Esophagus (tissue), 2 donors: ENCODE measurements around the gene C2CD2. TPM values are rescaled to one million over a fixed set of nuclear protein-coding genes. Genes with fewer than 3 reads are reported as not detected.

Source experiments
- H3K27ac ChIP-seq, 2 donors: one replicate each; pipeline ENCODE4 v1.5.1; 2013; ENCODE audit warnings: low read depth in 2 of 2, mild to moderate bottlenecking in 2 of 2, inconsistent platforms in 1 of 2, low read length in 1 of 2, moderate library complexity in 1 of 2
- H3K27me3 ChIP-seq, 2 donors: one replicate each; pipeline ENCODE4 v1.6.1; 2013; ENCODE audit warnings: low read length in 2 of 2, control low read depth in 1 of 2, mild to moderate bottlenecking in 1 of 2; ENCODE audit not compliant: insufficient read depth in 2 of 2, control insufficient read depth in 1 of 2
- H3K36me3 ChIP-seq, 2 donors: one replicate each; pipeline ENCODE4 v1.6.1; 2013; ENCODE audit warnings: low read length in 1 of 2; ENCODE audit not compliant: control insufficient read depth in 2 of 2, insufficient read depth in 2 of 2
- H3K4me1 ChIP-seq, 2 donors: one replicate each; pipeline ENCODE4 v1.6.1; 2013; ENCODE audit warnings: low read length in 1 of 2; ENCODE audit not compliant: control insufficient read depth in 2 of 2, insufficient read depth in 2 of 2
- H3K4me3 ChIP-seq, 2 donors: one replicate each; pipeline ENCODE4 v1.5.1; 2013; ENCODE audit warnings: low read length in 2 of 2, mild to moderate bottlenecking in 2 of 2, low read depth in 1 of 2, moderate library complexity in 1 of 2
- H3K9me3 ChIP-seq, 2 donors: one replicate each; pipeline ENCODE4 v1.6.1; 2013; ENCODE audit warnings: mild to moderate bottlenecking in 2 of 2, low read depth in 1 of 2, low read length in 1 of 2, moderate library complexity in 1 of 2; ENCODE audit not compliant: control insufficient read depth in 2 of 2, insufficient read depth in 1 of 2
- WGBS, 2 donors: extraction: QIAGEN DNeasy Blood & Tissue Kit; methylation state at CpG; one replicate each; pipeline ENCODE4 v1.1.7; 2013; 5-methylcytosine and 5-hydroxymethylcytosine counted together
- polyA plus RNA-seq, 2 donors: library from polyadenylated mRNA; stranded (reverse); fragments of 200-250 nt; gene quantifications; one replicate each; pipeline ENCODE4 v1.2.3, GENCODE V29; 2013
- donor health status: healthy with polysubstance abuse.
- donor health status: Bipolar disorder and iron deficiency.

The C2CD2 gene
- polyA plus RNA-seq, 2 donors, result 7.9 to 11.0 TPM

GRCh38 chr21:41920476-41920875 lies 33.3 kb downstream of the C2CD2 start:
- 82 to 84% methylated on average over 5 of the region's 5 CpGs for WGBS, 2 donors
- no peak overlapping the region for H3K4me3 ChIP-seq
- H3K4me1 ChIP-seq, result peaks cover 0 to 3% of the 10 kb centered on the region in 2 donors
- no peak overlapping the region for H3K27ac ChIP-seq
- no peaks in the 10 kb centered on the region for H3K27me3 ChIP-seq
- H3K36me3 ChIP-seq, result peaks cover 18% of the 10 kb centered on the region in 2 donors
- no peaks in the 10 kb centered on the region for H3K9me3 ChIP-seq

GRCh38 chr21:41919666-41920398 lies 34.0 kb downstream of the C2CD2 start:
- H3K9me3 ChIP-seq, result no peaks in the 10 kb centered on the region
- peaks cover 0 to 3% of the 10 kb centered on the region in 2 donors for H3K4me1 ChIP-seq
- 94 to 95% methylated on average over 15 of the region's 15 CpGs for WGBS, 2 donors
- no peak overlapping the region for H3K27ac ChIP-seq
- H3K27me3 ChIP-seq, result no peaks in the 10 kb centered on the region
- no peak overlapping the region for H3K4me3 ChIP-seq
- peaks cover 18 to 22% of the 10 kb centered on the region in 2 donors for H3K36me3 ChIP-seq

GRCh38 chr21:41918561-41919358 lies 35.1 kb downstream of the C2CD2 start:
- Histone ChIP-seq H3K4me3 (no peak overlapping the region), H3K27me3 (no peaks in the 10 kb centered on the region)
- WGBS, 2 donors, result 96% methylated on average over 15 of the region's 15 CpGs

DNA sequence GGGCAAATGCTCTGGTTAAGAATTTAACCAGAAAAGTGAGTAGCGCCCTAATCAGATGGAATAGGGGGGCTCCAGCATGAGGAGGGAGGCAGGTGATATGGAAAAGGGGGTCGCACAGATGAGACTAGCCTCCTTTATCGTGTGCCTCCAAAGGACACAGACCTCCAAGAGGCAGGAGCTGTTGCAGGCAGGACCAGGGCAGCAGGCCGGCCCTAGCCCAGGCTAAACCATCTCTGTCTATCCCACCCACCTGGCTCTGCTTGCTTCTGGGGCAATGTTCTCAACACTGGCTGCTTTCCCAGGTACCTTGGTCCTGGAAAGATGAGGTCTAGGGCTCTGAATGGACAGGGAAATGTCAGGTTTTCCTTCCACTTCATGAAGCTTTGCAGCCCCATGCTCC lies 36.3 kb downstream of the C2CD2 start:
- Histone ChIP-seq H3K9me3 (no peaks in the 10 kb centered on the region), H3K27me3 (no peaks in the 10 kb centered on the region), H3K4me1 (no peaks in the 10 kb centered on the region), H3K4me3 (no peak overlapping the region), H3K36me3 (peaks cover 18 to 33% of the 10 kb centered on the region in 2 donors), H3K27ac (no peak overlapping the region)
- WGBS, 2 donors, result 94 to 95% methylated on average over 4 of the region's 4 CpGs

More at GRCh38 chr21:41918561-41919358, 35.1 kb downstream of the C2CD2 start:
- H3K27ac ChIP-seq, result no peak overlapping the region
- peaks cover 0 to 2% of the 10 kb centered on the region in 2 donors for H3K4me1 ChIP-seq
- peaks cover 18 to 25% of the 10 kb centered on the region in 2 donors for H3K36me3 ChIP-seq
- H3K9me3 ChIP-seq, result no peaks in the 10 kb centered on the region

GRCh38 chr21:41916888-41917433 lies 36.9 kb downstream of the C2CD2 start:
- Histone ChIP-seq H3K4me1 (no peaks in the 10 kb centered on the region), H3K27me3 (no peaks in the 10 kb centered on the region), H3K27ac (no peak overlapping the region), H3K36me3 (peaks cover 18 to 33% of the 10 kb centered on the region in 2 donors), H3K4me3 (no peak overlapping the region), H3K9me3 (no peaks in the 10 kb centered on the region)
- 86 to 87% methylated on average over 3 of the region's 3 CpGs for WGBS, 2 donors

GRCh38 chr21:41914965-41915364 lies 38.9 kb downstream of the C2CD2 start:
- Histone ChIP-seq H3K9me3 (no peaks in the 10 kb centered on the region), H3K36me3 (peaks cover 18 to 34% of the 10 kb centered on the region in 2 donors), H3K4me3 (no peak overlapping the region), H3K4me1 (no peaks in the 10 kb centered on the region), H3K27me3 (no peaks in the 10 kb centered on the region), H3K27ac (no peak overlapping the region)
- WGBS, 2 donors, result 86 to 87% methylated on average over 6 of the region's 6 CpGs

- Histone ChIP-seq H3K9me3 (no peaks in the 10 kb centered on the region), H3K27me3 (no peaks in the 10 kb centered on the region)
- 92 to 95% methylated on average over 12 of the region's 12 CpGs for WGBS, 2 donors
These were observed 39.5 kb downstream of the C2CD2 start for GRCh38 chr21:41914358-41914757.

DNA sequence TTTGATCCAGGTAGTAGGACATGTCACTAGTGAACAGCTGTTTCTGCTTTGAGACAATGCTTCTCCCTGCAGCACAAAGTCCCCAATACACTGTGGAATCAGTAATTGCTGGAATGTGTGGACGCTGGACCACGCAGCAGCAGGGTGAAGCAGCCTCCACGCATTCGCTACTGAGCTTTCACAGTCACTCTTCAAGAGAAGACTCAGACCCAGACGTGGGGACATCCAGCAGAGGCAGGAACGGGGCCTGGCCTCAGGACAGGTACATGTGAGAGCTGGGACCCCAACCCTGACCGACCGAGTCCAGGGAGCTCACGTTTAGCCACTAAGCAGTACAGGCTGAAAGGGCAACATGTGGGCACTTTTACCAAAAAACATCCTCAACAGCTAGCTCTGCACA lies 40.6 kb downstream of the C2CD2 start:
- H3K4me1 ChIP-seq, result no peaks in the 10 kb centered on the region
- H3K36me3 ChIP-seq, result peaks cover 14 to 36% of the 10 kb centered on the region in 2 donors
- no peaks in the 10 kb centered on the region for H3K9me3 ChIP-seq
- no peak overlapping the region for H3K27ac ChIP-seq
- H3K27me3 ChIP-seq, result no peaks in the 10 kb centered on the region
- WGBS, 2 donors, result 96 to 98% methylated on average over 9 of the region's 9 CpGs
- no peak overlapping the region for H3K4me3 ChIP-seq

More at GRCh38 chr21:41914358-41914757, 39.5 kb downstream of the C2CD2 start:
- Histone ChIP-seq H3K4me1 (no peaks in the 10 kb centered on the region), H3K27ac (no peak overlapping the region), H3K4me3 (no peak overlapping the region), H3K36me3 (peaks cover 16 to 35% of the 10 kb centered on the region in 2 donors)

GRCh38 chr21:41908829-41909228 lies 45.0 kb downstream of the C2CD2 start:
- H3K4me1 ChIP-seq, result no peaks in the 10 kb centered on the region
- peaks cover 8 to 37% of the 10 kb centered on the region in 2 donors for H3K36me3 ChIP-seq
- H3K27me3 ChIP-seq, result no peaks in the 10 kb centered on the region
- H3K4me3 ChIP-seq, result no peak overlapping the region
- no peaks in the 10 kb centered on the region for H3K9me3 ChIP-seq
- H3K27ac ChIP-seq, result no peak overlapping the region
- 75% methylated on average over 3 of the region's 3 CpGs for WGBS, 2 donors
